Cardiac fibroblast (primary cell): ENCODE measurements around the gene DNAJA1.
"Not testable (repeated sequence)": the region's sequence is repeated elsewhere in the genome, so short reads cannot be mapped to it uniquely, and the experiment has no call there.

ENCODE experiments used
- DNase-seq, 2 donors: peaks; one replicate each; pipeline versions ENCODE4 v3.0.0 to v3.0.0-alpha.2; 2010; ENCODE audit warnings: low read depth in 2 of 2
- H3K4me3 ChIP-seq, 2 donors: replicated peaks in 1 of 2; 1 replicate in 1 of 2; 2 replicates in 1 of 2; pipeline ENCODE4 v1.5.1; 2011; ENCODE audit warnings: low read depth in 2 of 2, low read length in 2 of 2, mild to moderate bottlenecking in 2 of 2, moderate library complexity in 1 of 2
- CTCF ChIP-seq: IDR thresholded peaks from one replicate; pipeline ENCODE4 v1.5.1; 2011; ENCODE audit warnings: low read depth, mild to moderate bottlenecking, low read length, inconsistent platforms

Gene DNAJA1

GRCh38 chr9:33081128-33081851 is 56.2 kb downstream of the DNAJA1 start:
- TF ChIP-seq CTCF: peak; percentile 63
- peak; percentile 94 to 95 for DNase-seq
- H3K4me3 ChIP-seq: no peak overlapping the region

GRCh38 chr9:33082128-33082527 is 57.1 kb downstream of the DNAJA1 start:
- no peak overlapping the region for H3K4me3 ChIP-seq
- no peak for TF ChIP-seq CTCF
- DNase-seq: no peak

GRCh38 chr9:33082538-33083326 is 57.7 kb downstream of the DNAJA1 start:
- no peak overlapping the region for H3K4me3 ChIP-seq
- no peak for DNase-seq
- no peak for TF ChIP-seq CTCF

- DNase-seq, H3K4me3 ChIP-seq: not testable (repeated sequence)
Observed at GRCh38 chr9:33085672-33086071, 60.6 kb downstream of the DNAJA1 start.
